Lung microvascular endothelial cell (primary cell): Measurements from ENCODE around the gene PRR36. TPM values are rescaled to one million over a fixed set of nuclear protein-coding genes. Genes with fewer than 3 reads are reported as not detected.

ENCODE experiments used
- DNase-seq, 2 donors: peaks; one replicate each; pipeline versions ENCODE4 v3.0.0 to v3.0.0-alpha.2; 2010; ENCODE audit warnings: low read depth in 2 of 2
- total RNA-seq: library from RNA; depleted of rRNA; stranded (reverse); fragments of >200 nt; gene quantifications from 2 replicates; pipeline ENCODE4 v1.2.1, GENCODE V29; 2014

PRR36 gene
- total RNA-seq, 1 donor from 2014 or later, result not detected

GRCh38 chr19:7899751-7900378 lies 25.7 kb upstream of the PRR36 start:
- DNase-seq, result no peak

DNA sequence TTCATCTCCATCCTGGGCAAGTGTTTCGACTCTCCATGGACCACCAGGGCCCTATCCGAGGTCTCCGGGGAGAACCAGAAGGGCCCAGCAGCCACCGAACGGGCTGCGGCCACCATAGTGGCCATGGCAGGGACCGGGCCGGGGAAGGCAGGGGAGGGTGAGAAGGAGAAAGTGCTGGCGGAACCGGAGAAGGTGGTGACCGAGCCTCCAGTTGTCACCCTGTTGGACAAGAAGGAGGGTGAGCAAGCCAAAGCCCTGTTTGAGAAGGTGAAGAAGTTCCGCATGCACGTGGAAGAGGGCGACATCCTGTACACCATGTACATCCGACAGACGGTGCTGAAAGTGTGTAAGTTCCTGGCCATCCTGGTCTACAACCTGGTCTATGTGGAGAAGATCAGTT lies 24.8 kb upstream of the PRR36 start:
- DNase-seq, result no peak

GRCh38 chr19:7897292-7897691 lies 23.1 kb upstream of the PRR36 start:
- DNase-seq, result no peak

DNA sequence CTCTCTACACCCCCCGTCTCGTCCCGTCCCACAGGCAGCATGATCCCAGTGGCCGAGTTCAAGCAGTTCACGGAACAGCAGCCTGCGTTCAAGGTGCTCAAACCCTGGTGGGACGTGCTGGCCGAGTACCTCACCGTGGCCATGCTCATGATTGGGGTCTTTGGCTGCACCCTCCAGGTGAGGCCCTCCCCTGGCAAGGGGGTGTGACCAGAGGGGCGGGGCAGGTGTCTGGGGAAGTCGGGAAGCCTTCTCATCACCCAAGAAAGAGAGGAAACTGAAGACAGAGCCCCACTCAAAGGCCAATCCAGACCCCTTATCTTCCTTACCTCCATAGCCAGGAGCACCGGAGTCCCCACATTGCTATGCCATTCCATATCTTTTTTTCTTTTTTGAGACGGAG lies 21.4 kb upstream of the PRR36 start:
- no peak for DNase-seq

GRCh38 chr19:7894612-7895309 lies 20.6 kb upstream of the PRR36 start:
- DNase-seq, result no peak

DNA sequence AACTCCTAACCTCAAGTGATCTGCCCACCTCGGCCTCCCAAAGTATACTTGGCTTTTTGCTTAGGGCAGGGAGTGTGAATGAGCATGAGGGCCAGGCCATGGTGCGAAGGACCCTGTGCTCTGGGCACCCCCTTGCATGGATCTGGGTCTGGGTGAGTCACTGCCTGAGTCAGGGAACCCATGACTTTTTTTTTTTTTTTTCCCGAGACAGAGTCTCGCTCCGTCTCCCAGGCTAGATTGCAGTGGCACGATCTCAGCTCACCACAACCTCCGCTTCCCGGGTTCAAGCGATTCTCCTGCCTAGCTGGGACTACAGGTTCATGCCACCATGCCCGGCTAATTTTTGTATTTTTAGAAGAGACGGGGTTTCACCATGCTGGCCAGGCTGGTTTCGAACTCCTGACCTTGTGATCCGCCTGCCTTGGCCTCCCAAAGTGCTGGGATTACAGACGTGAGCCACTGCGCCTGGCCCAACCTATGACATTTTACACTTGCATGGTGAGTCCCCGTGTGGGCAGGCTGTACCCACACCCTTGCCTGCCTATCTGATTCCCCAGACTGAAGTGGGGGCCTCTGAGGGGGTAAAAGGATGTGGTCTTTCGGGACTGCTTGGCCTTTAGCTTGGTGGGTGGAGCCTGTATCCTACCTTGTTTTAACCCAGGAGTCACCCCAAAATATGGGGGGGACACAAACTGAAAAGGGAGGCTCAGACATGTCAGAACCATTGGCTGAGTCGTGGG lies 19.3 kb upstream of the PRR36 start:
- peak in 1 of 2 donors; percentile 45 for DNase-seq

- DNase-seq, result no peak
These were observed 14.6 kb upstream of the PRR36 start for GRCh38 chr19:7888826-7889217.

DNA sequence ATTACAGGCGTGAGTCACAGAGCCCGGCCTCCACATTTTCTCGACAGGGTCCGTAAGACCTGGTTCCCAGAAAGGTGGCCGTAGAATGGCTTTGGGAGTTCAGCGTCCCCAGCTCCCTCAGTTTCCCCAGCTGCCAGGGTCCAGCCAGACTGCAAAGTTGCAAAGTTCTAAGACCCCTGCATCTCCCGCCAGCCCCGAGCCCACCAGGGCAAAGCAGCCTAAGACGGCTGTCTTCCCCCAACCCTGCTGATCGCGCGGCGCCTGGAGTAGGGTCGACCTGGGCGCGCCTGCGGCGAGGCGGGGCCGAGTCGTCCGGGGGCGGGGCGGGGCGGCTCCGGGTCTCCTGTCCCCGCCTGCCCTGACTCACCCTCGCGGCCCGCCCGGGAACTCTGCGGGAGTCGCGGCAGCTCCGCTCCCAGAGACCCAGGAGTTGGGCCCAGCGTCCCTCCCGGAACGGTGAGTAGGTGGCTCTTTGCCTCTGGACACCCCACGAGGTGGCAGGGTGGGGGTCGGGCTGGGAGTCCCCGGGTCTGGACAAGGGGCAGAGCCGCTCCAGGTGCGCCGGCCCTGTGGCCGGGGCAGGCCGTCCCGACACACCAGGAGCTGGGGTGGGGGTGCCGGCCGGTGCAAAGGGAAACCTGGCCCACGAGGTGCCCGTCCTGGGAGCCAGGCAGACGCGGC lies 14.1 kb upstream of the PRR36 start, which contains the start of gene LRRC8E:
TSS of gene LRRC8E (plus strand) at position 366 of the 681 bp plus-strand sequence. CDS start 7,094 bp downstream, outside the sequence.
- DNase-seq, result peak; percentile 35 to 41

DNA sequence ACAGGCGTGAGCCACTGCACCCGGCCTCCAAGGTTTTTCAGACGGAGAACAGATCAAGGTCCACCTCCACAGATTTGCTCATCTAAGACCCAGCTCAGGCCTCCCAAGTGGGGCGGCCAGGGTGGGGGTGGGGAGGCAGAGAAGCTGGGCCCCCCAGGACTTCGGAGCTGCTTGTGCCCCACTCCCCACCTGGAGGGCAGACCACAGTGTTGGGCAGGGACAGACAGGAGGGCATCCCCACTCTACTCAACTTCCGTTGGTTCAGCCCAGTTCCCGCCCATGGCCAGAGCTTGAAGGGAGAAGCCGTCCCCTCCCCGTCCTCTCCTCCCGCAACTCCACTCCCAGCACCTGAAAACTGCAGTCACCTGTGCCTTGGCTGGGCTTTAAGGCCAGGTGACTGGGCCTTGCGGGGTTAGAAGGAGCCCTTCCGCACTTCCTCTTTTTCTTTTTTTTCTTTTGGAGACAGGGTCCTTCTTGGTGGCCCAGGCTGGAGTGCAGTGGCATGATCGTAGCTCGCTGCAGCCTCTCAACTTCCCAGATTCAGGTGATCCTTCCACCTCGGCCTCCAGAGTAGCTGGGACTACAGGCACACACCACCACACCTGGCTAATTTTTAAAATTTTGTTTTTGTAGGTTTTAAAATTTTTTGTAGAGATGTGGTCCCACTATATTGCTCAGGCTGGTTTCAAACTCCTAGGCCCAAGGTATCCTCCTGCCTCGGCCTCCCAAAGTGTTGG lies 13.4 kb upstream of the PRR36 start:
- DNase-seq, result no peak

GRCh38 chr19:7885818-7886217 lies 11.6 kb upstream of the PRR36 start:
- no peak for DNase-seq

DNA sequence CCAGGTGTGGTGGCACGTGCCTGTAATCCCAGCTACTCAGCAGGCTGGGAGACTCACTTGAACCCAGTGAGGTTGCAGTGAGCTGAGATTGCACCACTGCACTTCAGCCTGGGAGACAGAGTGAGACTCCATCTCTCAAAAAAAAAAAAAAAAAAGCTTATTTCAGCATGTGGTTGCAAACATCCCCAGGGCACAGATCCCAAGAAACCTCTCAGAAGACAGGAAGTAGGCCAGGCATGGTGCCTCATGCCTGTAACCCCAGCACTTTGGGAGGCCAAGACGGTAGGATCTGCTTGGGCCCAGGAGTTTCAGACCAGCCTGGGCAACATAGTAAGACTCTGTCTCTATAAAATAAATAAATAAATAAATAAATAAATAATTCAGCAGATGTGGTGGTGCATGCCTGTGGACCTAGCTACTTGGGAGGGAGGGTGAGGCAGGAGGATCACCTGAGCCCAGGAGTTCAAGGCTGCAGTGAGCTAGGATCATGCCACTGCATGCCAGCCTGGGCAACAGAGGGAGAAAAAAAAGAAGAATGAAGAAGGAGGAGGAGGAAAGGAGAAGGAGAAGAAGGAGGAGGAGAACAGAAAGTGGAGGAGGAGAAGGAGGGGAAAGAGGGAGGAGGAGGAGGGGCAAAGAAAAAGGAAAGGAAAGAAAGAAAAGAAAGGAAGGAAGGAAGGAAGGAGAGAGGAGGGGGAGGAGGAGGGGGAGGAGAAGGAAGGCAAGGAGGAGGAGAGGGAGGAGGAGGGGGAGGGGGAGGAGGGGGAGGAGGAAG lies 9.8 kb upstream of the PRR36 start:
- DNase-seq, result no peak

- no peak for DNase-seq
These were observed 8.9 kb upstream of the PRR36 start for GRCh38 chr19:7883105-7883504.

DNA sequence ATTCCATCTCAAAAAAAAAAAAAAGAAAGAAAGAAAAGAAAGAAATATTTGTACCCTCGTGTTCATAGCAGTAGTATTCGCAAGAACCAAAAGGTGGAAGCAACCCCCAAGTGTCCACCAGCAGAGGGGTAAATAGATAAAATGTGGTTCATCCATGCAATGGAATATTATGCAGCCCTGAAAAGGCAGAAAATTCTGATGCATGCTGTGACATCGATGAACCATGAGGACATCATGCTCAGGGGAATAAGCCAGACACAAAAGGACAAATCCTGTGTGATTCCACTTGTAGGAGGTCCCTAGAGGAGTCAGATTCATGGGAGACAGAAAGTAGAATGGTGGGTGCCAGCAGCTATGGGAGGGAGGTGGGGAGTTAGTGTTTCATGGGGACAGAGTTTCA lies 7.7 kb upstream of the PRR36 start:
- no peak for DNase-seq

- no peak for DNase-seq
These were observed 5.6 kb upstream of the PRR36 start for GRCh38 chr19:7879836-7880235.

GRCh38 chr19:7879111-7879807 lies 5.1 kb upstream of the PRR36 start:
- DNase-seq, result no peak

DNA sequence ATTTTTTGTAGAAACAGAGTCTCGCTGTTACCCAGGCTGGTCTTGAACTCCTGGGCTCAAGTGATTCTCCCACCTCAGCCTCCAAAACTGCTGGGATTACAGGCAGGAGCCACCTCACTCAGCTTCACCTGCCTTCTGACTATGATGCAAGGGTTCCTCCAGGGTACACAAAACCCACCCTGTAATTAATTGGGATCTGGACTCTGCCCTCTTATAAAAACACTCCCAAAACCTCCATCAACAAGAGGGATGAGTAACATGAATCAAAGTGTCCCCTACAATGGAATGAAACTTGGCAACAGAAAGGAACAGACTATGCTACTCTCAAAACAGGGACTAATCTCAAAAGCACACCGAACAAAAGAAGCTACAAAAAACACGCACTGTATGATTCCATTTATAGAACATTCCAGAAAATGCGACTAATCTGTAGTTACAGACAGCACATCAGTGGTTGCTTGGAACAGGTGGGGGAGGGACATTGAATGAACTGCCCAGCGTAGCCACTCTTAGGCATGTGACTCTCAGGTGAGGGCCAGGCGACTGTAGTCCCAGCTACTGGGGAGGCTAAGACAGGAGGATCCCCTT lies 3.2 kb upstream of the PRR36 start:
- no peak for DNase-seq

DNA sequence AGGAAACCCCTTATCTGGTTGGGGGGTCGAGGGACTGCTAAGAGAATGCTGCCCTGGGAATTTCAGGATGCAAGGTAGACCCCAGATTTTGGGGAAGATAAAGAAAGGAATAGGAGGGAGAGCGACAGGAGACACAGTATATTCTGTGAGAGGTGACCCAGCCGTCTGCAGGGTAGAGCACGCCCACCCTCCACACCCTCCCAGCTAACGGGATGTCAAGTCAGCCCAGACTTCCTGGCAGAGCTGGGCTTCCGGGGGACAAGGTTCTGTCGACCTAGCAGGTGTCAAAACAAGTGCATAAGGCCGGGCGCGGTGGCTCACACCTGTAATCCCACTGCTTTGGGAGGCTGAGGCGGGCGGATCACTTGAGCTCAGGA lies 695 bp upstream of the PRR36 start:
- DNase-seq, result no peak

DNA sequence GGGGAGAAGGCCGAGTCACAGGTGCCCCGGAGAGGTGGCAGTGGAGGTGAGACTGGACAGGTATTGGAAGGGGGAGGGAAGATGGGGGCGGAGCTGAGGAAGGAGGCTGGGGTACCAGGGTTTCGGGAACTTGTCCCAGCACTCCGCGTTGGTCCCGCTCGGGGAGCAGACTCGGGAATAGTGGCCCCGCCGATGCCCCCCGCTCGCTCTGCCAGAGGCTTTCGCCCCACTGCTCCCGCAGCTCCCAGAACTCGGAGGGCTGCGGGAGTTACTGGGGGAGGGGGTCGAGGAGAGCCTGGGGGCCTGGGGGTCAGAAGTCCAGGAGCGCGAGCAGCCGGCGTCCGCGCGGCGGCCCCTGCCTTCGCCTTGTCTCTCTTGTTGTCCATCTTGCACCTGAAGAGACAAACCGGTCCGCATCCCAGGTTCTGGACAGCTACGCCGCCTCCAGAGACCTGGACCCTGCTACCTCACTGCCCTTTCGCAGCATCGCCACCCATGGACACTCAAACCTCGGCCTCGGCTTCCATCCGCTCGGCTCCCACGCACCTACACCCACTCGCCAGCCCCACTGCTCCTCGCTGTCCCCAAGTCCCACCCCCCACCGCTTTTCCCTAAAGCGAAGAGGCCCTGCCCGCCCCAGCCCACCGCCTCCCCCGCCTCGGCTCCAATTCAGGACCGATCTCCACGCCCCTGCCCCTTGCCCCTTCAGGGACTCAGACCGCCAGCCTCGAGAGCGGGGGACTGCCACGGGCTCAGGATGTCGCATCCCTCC lies 700 bp downstream of the PRR36 start:
- no peak for DNase-seq
